Measurements from ENCODE around the gene HPCAL1.

HPCAL1 gene

DNA sequence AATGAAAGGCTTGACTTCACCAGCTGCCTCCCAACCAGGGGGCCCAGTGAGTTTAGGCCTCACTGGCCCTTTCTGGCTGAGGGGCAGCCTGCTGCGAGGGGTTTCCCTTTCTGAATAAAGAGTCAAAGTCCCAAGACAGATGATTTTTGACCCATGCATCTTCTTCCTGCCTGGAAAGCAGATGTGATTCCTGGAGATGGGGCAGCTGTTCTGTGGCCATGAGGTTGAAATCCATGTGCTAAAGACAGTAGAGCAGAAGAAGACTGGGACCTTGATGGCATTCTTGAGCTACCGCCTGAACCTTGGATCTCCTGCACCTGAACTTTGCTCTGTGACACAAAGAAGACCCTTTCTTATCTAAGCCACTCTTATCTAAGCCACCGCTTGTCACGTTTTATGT is 19.8 kb downstream of the HPCAL1 start:
- H3K4me3 ChIP-seq (ENCODE audit: low read length), result no peak overlapping the region
- no peak overlapping the region for H3K27ac ChIP-seq (ENCODE audit: low read length)
- H3K4me1 ChIP-seq (ENCODE audit: control insufficient read depth, low read depth, low read length), result peaks cover 26% of the 10 kb centered on the region
- no peaks in the 10 kb centered on the region for H3K36me3 ChIP-seq (ENCODE audit: control insufficient read depth, low read depth, low read length)
- no peaks in the 10 kb centered on the region for H3K9me3 ChIP-seq (ENCODE audit: control insufficient read depth, low read depth, low read length)
- H3K27me3 ChIP-seq (ENCODE audit: control insufficient read depth, insufficient read depth, low read length), result no peaks in the 10 kb centered on the region
- H3K9ac ChIP-seq (ENCODE audit: low read length), result no peak overlapping the region

DNA sequence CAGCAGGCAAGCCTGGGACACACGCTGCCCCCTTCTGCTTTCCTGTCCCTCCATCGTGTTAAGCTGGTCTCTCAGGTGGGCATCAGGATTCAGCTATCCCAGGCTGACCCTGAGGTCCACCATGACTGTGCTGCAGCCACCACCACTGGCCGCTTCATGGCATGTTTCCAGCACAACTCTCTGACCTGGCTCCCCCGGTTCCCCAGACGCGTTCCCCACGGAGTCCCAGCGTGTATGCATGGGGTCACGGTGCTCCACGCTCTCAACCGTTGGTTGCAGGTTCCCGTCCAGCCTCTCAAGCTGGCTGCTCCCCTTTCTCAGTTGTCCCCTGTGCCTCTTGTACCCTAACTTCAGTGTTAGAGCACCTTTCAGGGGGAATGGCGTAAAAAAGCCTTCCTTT is 20.3 kb downstream of the HPCAL1 start:
- Histone ChIP-seq H3K27ac (ENCODE audit: low read length) (no peak overlapping the region), H3K27me3 (ENCODE audit: control insufficient read depth, insufficient read depth, low read length) (no peaks in the 10 kb centered on the region), H3K36me3 (ENCODE audit: control insufficient read depth, low read depth, low read length) (no peaks in the 10 kb centered on the region), H3K4me1 (ENCODE audit: control insufficient read depth, low read depth, low read length) (peaks cover 29% of the 10 kb centered on the region), H3K4me3 (ENCODE audit: low read length) (no peak overlapping the region), H3K9me3 (ENCODE audit: control insufficient read depth, low read depth, low read length) (no peaks in the 10 kb centered on the region), H3K9ac (ENCODE audit: low read length) (no peak overlapping the region)

DNA sequence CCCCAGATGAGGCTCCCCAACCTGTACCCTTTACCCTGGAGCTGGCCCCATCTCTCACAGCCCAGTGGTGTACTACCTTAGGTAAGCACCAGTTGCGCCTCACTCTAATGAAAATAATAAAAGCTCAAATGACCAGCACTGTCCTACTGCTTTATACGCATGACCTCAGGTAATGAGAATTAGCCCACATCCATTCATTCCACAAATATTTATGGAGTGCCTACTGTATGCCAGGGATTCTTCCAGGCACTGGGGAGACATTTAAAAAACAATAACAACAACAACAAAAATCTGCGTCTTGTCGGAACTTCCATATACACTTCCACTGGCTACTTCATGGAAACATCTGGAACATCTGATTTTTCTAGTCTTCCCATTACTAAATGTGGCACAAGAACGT is 20.8 kb downstream of the HPCAL1 start:
- H3K9ac ChIP-seq (ENCODE audit: low read length), result peak overlapping the region; percentile 2
- no peak overlapping the region for H3K4me3 ChIP-seq (ENCODE audit: low read length)
- H3K36me3 ChIP-seq (ENCODE audit: control insufficient read depth, low read depth, low read length), result no peaks in the 10 kb centered on the region
- peaks cover 29% of the 10 kb centered on the region for H3K4me1 ChIP-seq (ENCODE audit: control insufficient read depth, low read depth, low read length)
- H3K27ac ChIP-seq (ENCODE audit: low read length), result peak overlapping the region; percentile 65
- no peaks in the 10 kb centered on the region for H3K9me3 ChIP-seq (ENCODE audit: control insufficient read depth, low read depth, low read length)
- no peaks in the 10 kb centered on the region for H3K27me3 ChIP-seq (ENCODE audit: control insufficient read depth, insufficient read depth, low read length)

DNA sequence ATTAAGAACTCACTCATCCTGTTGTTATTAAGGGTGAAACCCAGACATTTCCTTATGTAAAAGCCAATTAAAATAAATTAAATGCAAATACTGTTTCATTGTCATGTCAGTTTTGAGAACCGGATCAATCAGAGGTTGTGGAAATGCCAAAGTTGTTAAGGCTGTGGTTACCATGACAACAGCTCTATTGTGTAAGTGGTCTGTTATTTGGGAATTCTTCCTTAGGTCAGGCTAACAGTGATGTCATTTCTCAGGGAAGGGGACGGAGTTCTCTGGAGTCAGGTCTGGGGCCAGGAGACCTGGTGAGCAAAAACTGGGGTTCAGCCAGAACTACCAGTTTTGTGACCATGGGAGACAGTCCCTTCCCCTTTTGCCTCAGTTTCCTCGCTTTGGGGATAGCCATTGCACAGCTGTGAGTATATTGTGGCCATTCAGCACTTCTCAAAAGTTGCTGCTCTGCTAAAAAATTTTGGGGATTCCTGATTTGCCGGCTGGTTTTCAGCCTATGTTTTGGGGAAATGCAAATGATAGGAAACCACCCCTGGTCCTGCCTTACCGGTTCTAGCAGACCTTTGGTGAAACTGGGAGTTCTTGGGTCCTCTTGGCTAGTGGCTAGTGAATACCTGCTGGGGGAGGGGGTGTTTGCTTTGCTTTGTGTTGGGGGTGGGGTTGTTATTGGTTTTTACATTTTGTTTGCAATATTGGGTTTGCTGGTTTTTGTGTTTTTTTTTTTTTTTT is 21.6 kb downstream of the HPCAL1 start:
- Histone ChIP-seq H3K9ac (ENCODE audit: low read length) (peak overlapping the region; percentile 56), H3K27me3 (ENCODE audit: control insufficient read depth, insufficient read depth, low read length) (no peaks in the 10 kb centered on the region), H3K4me3 (ENCODE audit: low read length) (peak overlapping the region; percentile 24), H3K4me1 (ENCODE audit: control insufficient read depth, low read depth, low read length) (peaks cover 29% of the 10 kb centered on the region), H3K9me3 (ENCODE audit: control insufficient read depth, low read depth, low read length) (no peaks in the 10 kb centered on the region), H3K36me3 (ENCODE audit: control insufficient read depth, low read depth, low read length) (no peaks in the 10 kb centered on the region), H3K27ac (ENCODE audit: low read length) (peak overlapping the region; percentile 86)

DNA sequence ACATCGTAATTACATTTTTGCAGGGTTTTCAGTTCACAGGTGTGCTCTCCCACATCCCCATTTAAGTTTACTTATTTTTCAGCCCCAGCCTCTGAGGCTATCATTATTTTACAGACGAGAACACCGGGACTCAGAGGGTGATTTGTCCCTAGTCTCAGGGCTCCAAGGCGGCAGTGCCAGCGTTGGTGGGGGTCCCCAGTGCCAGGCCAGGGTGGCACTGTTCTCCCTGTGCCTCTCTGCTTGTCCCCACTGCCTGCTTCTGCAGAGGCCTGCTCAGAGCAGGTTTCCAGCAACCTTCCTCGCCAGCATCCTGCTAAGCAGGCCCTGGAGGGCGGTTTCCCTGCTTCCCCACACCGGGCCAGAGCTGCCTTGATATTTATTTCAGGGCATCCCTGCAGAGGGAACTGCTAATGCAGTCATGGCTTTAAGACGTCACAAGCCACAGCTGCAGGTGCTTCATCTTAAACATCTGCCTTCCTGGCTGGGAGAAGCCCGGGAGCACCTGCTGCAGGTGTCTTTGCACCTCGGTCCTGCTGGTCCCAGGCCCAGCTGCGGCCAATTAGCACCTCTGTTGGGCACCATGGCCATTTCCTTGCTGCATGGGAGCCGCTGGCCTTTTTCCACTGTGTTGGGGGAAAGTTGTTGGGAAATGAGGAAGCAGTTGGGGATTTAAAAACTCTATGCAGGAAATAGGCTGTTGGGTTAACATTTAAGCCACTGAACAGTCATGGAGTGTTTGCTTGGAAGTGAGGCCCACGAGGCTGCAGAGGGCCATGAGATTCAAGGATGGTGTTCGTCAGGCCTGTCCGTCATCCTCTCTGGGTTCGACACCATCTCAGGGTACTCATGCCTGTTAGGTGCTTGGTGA is 22.8 kb downstream of the HPCAL1 start:
- Histone ChIP-seq H3K27me3 (ENCODE audit: control insufficient read depth, insufficient read depth, low read length) (no peaks in the 10 kb centered on the region), H3K36me3 (ENCODE audit: control insufficient read depth, low read depth, low read length) (no peaks in the 10 kb centered on the region), H3K27ac (ENCODE audit: low read length) (no peak overlapping the region), H3K4me1 (ENCODE audit: control insufficient read depth, low read depth, low read length) (peaks cover 29% of the 10 kb centered on the region), H3K9ac (ENCODE audit: low read length) (no peak overlapping the region), H3K9me3 (ENCODE audit: control insufficient read depth, low read depth, low read length) (no peaks in the 10 kb centered on the region), H3K4me3 (ENCODE audit: low read length) (no peak overlapping the region)

DNA sequence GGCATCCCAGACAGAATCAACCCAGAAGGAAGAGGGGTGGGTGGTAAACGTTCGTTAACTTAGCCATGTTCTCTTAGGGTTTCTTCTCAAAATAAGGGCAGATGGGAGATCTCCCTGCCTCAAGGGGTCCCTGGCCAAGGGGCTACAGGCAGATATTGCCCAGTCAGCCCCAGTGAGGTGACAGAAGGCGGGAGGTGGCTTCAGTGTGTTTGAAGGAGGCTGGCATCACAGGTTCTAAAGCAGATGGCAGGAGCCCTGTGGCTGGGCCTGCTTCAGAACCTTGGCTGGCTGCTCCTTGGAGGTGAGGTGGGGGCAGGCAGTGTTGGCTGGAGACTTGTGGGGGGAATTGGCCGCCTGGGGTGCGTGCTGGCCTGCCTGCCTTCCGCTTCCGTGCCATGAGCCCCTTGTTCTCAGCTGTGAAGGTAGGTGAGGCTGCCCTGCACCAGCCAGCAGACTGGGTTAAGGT is 23.5 kb downstream of the HPCAL1 start:
- Histone ChIP-seq H3K4me3 (ENCODE audit: low read length) (no peak overlapping the region), H3K27ac (ENCODE audit: low read length) (no peak overlapping the region), H3K27me3 (ENCODE audit: control insufficient read depth, insufficient read depth, low read length) (no peaks in the 10 kb centered on the region), H3K4me1 (ENCODE audit: control insufficient read depth, low read depth, low read length) (peaks cover 30% of the 10 kb centered on the region), H3K9ac (ENCODE audit: low read length) (no peak overlapping the region), H3K9me3 (ENCODE audit: control insufficient read depth, low read depth, low read length) (no peaks in the 10 kb centered on the region), H3K36me3 (ENCODE audit: control insufficient read depth, low read depth, low read length) (no peaks in the 10 kb centered on the region)

DNA sequence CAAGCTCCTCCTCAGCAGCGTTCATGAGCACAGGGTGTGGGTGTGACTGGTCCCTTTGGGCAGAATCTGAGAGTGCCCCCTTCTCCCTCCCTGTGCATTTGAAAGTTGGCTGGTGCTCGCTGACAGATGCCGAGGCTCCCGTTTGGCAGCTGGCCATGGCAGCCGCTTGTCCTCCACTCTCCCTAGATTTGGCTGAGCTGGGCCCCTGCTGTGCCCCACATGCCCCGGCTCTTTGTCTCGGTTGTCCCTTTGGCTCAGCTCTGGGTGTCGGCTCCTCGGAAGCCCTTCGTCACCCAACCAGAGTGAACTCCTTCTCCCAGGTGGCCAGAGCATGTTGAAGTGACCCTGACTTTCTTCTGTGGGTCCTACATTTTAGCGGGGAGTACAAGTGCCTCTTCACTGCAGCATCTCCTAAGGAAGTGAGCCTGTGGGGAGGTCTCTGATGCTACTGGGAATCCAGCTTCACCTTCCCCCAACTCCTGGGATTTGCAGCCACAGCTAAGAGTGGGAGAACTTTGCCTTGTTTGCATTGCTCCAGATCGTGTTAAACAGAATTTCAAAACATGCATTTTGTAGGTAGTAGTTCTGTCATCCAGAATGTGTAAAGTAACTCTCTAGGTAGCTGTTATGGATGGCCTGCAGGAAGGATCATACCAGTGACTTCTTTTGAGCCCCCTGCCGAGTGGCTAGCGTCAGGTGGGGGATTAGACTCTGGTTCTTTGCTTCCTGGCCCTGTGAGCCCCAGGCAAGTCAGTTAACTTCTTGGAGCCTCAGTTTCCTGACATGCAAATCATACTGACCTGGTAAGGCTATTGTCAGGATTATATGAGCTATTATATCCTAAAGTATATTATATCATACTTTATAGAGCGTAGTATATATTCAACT is 24.2 kb downstream of the HPCAL1 start:
- Histone ChIP-seq H3K27me3 (ENCODE audit: control insufficient read depth, insufficient read depth, low read length) (no peaks in the 10 kb centered on the region), H3K4me1 (ENCODE audit: control insufficient read depth, low read depth, low read length) (peaks cover 35% of the 10 kb centered on the region), H3K9ac (ENCODE audit: low read length) (no peak overlapping the region), H3K27ac (ENCODE audit: low read length) (no peak overlapping the region), H3K4me3 (ENCODE audit: low read length) (no peak overlapping the region), H3K36me3 (ENCODE audit: control insufficient read depth, low read depth, low read length) (no peaks in the 10 kb centered on the region), H3K9me3 (ENCODE audit: control insufficient read depth, low read depth, low read length) (no peaks in the 10 kb centered on the region)

DNA sequence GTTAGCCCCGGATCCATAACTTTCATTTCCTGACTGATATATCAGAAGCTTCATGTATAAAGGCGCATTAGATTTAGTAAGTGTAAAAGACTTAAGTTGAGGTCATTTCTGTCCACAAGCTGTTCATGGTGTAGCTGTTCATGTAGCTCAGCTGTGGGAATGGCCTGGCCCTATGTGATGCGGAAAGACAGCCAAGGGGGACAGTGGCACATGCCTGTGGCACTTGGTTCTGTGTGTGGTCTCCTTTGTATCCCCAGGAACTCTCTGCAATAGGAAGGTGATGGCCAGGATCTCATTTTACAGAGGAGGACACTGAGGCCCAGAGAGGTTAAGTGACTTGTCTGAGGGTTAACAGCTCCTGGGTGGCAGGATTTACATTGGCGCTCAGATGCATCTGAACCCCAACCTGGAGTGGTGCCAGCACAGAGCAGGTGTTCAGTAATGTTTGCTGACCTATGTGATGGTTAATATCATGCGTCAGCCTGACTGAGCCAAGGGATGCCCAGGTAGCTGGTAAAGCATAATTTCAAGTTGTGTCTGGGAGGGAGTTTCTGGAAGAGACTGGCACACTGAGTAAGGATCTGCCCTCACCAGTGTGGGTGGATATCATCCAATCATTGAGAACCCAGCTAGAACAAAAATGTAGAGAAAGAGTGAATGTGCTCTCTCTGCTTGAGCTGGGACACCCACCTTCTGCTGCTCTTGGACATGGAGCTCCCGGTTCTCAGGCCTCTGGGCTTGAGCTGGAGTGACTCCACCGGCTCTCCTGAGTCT is 25.4 kb downstream of the HPCAL1 start:
- H3K4me1 ChIP-seq (ENCODE audit: control insufficient read depth, low read depth, low read length), result peaks cover 44% of the 10 kb centered on the region
- no peak overlapping the region for H3K9ac ChIP-seq (ENCODE audit: low read length)
- no peaks in the 10 kb centered on the region for H3K9me3 ChIP-seq (ENCODE audit: control insufficient read depth, low read depth, low read length)
- no peaks in the 10 kb centered on the region for H3K36me3 ChIP-seq (ENCODE audit: control insufficient read depth, low read depth, low read length)
- no peak overlapping the region for H3K4me3 ChIP-seq (ENCODE audit: low read length)
- H3K27ac ChIP-seq (ENCODE audit: low read length), result no peak overlapping the region
- H3K27me3 ChIP-seq (ENCODE audit: control insufficient read depth, insufficient read depth, low read length), result no peaks in the 10 kb centered on the region

DNA sequence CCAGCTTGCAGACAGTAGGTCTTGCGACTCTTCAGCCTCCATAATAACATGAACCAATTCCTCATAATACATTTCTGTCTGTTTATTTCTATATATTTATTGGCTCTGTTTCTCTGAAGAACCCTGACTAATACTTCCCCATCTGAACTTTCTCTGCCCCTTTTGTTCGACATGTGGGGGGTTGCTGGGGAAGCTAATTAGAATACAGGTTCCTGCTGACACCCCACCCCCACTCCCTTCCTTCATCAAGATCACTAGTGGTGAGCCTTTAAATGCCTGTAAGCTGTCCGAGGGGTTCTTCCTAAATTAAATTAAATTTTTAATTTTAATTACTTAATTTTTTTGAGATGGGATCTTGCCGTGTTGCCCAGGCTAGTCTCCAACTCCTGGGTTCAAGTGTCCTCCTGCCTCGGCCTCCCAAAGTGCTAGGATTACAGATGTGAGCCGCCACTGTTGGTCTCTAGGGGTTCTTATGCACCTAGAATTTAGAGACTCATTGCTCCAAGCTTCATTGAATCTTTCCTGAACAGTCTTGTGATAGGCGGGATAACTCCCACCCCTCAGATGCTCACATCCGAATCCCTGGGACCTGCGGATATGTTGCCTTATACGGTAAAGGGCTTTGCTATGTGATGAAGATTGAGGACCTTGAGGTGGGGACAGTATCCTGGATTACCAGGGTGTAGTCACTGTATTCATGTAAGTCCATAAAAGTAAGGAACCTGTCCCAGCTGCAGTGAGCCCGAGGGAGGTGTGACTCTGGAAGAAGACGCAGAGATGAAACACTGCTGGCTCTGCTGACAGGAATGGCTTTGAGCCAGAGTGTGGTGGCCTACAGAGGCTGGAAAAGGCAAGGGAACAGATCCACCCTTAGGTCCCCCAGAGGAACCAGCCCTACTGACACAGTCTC is 26.2 kb downstream of the HPCAL1 start:
- no peaks in the 10 kb centered on the region for H3K27me3 ChIP-seq (ENCODE audit: control insufficient read depth, insufficient read depth, low read length)
- no peaks in the 10 kb centered on the region for H3K36me3 ChIP-seq (ENCODE audit: control insufficient read depth, low read depth, low read length)
- H3K27ac ChIP-seq (ENCODE audit: low read length), result no peak overlapping the region
- no peaks in the 10 kb centered on the region for H3K9me3 ChIP-seq (ENCODE audit: control insufficient read depth, low read depth, low read length)
- H3K4me1 ChIP-seq (ENCODE audit: control insufficient read depth, low read depth, low read length), result peaks cover 44% of the 10 kb centered on the region
- H3K9ac ChIP-seq (ENCODE audit: low read length), result no peak overlapping the region
- H3K4me3 ChIP-seq (ENCODE audit: low read length), result no peak overlapping the region

DNA sequence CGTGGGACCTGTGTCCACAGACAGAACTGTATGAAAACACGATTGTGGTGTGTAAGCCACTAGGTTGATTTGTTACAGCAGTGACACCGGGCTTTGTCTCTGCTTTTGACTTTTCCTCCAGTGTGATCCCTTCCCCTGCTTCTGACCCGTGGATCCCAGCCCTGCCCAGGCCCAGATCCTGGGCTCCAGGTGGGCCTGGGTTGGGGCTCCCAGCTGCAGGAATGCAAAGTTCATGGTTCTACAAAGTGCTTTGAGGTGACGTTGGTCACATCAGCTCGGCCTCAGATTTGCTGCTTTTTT is 26.8 kb downstream of the HPCAL1 start:
- Histone ChIP-seq H3K9ac (ENCODE audit: low read length) (no peak overlapping the region), H3K27ac (ENCODE audit: low read length) (no peak overlapping the region), H3K4me3 (ENCODE audit: low read length) (no peak overlapping the region), H3K4me1 (ENCODE audit: control insufficient read depth, low read depth, low read length) (peaks cover 38% of the 10 kb centered on the region), H3K36me3 (ENCODE audit: control insufficient read depth, low read depth, low read length) (no peaks in the 10 kb centered on the region), H3K27me3 (ENCODE audit: control insufficient read depth, insufficient read depth, low read length) (no peaks in the 10 kb centered on the region), H3K9me3 (ENCODE audit: control insufficient read depth, low read depth, low read length) (no peaks in the 10 kb centered on the region)
